Colonic mucosa (tissue), 4 donors: ENCODE measurements around the gene PAPPA2. TPM values are rescaled to one million over a fixed set of nuclear protein-coding genes. Genes with fewer than 3 reads are reported as not detected.

Source experiments
- DNase-seq: peaks from one replicate; pipeline ENCODE4 v3.0.0-alpha.2; 2020
- H3K27ac ChIP-seq: fragments of 200-600 bp; one replicate; pipeline ENCODE4 v1.8.0; 2021
- H3K27me3 ChIP-seq: fragments of 200-600 bp; one replicate; pipeline ENCODE4 v1.8.0; 2021
- H3K36me3 ChIP-seq: fragments of 200-600 bp; one replicate; pipeline ENCODE4 v1.8.0; 2021
- H3K4me1 ChIP-seq: fragments of 200-600 bp; one replicate; pipeline ENCODE4 v1.8.0; 2021; ENCODE audit warnings: mild to moderate bottlenecking
- H3K4me3 ChIP-seq: fragments of 200-600 bp; one replicate; pipeline ENCODE4 v1.8.0; 2021
- H3K9ac ChIP-seq, 2 donors: one replicate each; pipeline ENCODE4 v1.7.0; 2013; ENCODE audit warnings: control low read depth in 2 of 2, low read depth in 2 of 2, low read length in 2 of 2
- H3K9me3 ChIP-seq: fragments of 200-600 bp; one replicate; pipeline ENCODE4 v1.8.0; 2021
- intact Hi-C: fragments of 100-400 bp; cut with DNase I; formaldehyde crosslinking; loops from one replicate; pipeline ENCODE4 v1.14.1; 2022
- total RNA-seq, 2 donors: library from RNA; stranded (reverse); fragmentation: NEBNext Ultra II Directional in 1 of 2; extraction: Animal tissue kit (Norgen Biotek cat#: 25700) in 1 of 2; gene quantifications; one replicate each; pipeline ENCODE4 v1.2.1, GENCODE V29; 2021
- TF ChIP-seq, protein P1 (sequence below): fragments of 200-600 bp; IDR thresholded peaks from one replicate; pipeline ENCODE4 v1.8.0; 2022; ENCODE audit warnings: antibody characterized with exemption, mild to moderate bottlenecking
- donor health status: healthy.
- donor health status: DM: no; HTN: no; CAD: no.
- donor health status: DM: no; HTN: no; CAD: no.

The PAPPA2 gene
- total RNA-seq, 2 donors from 2014 or later, result 3.1 to 3.6 TPM

DNA sequence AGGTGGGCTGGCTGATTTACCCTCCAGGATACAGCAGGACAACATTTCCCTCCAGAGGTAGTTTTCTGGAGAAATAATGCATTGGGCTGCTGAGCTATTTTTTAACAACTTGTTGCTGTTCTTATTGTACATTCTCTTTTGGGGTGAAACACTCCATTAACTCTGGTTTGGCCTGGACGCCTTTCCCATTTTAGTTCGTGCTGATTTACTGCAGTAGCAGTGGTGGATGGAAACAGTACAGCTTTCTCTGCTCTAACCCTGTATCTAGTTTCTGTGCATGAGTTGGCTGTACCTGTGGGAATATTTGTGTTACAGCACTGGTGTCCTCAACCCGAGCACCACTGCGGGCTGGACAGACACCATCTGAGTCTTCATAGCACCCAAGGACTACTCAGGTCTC is 376.2 kb downstream of the PAPPA2 start:
- Histone ChIP-seq H3K4me3 (no peak overlapping the region), H3K27ac (no peak overlapping the region), H3K36me3 (no peaks in the 10 kb centered on the region), H3K4me1 (no peaks in the 10 kb centered on the region), H3K9ac (no peak overlapping the region), H3K27me3 (no peaks in the 10 kb centered on the region), H3K9me3 (no peaks in the 10 kb centered on the region)
- TF ChIP-seq, protein P1, sequence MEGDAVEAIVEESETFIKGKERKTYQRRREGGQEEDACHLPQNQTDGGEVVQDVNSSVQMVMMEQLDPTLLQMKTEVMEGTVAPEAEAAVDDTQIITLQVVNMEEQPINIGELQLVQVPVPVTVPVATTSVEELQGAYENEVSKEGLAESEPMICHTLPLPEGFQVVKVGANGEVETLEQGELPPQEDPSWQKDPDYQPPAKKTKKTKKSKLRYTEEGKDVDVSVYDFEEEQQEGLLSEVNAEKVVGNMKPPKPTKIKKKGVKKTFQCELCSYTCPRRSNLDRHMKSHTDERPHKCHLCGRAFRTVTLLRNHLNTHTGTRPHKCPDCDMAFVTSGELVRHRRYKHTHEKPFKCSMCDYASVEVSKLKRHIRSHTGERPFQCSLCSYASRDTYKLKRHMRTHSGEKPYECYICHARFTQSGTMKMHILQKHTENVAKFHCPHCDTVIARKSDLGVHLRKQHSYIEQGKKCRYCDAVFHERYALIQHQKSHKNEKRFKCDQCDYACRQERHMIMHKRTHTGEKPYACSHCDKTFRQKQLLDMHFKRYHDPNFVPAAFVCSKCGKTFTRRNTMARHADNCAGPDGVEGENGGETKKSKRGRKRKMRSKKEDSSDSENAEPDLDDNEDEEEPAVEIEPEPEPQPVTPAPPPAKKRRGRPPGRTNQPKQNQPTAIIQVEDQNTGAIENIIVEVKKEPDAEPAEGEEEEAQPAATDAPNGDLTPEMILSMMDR, result no peak
- no peak for DNase-seq
- intact Hi-C loops, result no loop called here

DNA sequence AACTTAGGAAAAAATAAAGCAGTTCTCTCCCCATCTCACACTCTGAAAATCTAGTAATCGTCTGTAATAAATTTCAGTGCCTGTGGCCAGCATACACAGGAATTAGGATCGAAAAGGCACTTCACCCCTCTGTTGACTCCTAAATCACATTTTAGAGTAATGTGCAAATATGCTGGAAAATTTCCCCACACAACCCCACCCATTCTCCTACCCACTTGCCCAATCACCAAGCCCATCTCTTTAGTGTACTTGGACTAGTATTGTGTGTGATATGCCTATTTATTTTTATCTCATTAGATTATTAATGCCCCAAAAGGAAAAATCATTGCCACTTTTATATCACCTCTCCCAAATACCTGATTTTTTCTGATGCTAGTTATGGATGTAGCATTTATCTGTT is 378.3 kb downstream of the PAPPA2 start:
- Histone ChIP-seq H3K27ac (no peak overlapping the region), H3K9me3 (no peaks in the 10 kb centered on the region), H3K27me3 (no peaks in the 10 kb centered on the region), H3K4me1 (no peaks in the 10 kb centered on the region), H3K9ac (no peak overlapping the region), H3K36me3 (no peaks in the 10 kb centered on the region), H3K4me3 (no peak overlapping the region)
- intact Hi-C loops, result no loop called here
- TF ChIP-seq, protein P1, result no peak
- DNase-seq, result no peak

DNA sequence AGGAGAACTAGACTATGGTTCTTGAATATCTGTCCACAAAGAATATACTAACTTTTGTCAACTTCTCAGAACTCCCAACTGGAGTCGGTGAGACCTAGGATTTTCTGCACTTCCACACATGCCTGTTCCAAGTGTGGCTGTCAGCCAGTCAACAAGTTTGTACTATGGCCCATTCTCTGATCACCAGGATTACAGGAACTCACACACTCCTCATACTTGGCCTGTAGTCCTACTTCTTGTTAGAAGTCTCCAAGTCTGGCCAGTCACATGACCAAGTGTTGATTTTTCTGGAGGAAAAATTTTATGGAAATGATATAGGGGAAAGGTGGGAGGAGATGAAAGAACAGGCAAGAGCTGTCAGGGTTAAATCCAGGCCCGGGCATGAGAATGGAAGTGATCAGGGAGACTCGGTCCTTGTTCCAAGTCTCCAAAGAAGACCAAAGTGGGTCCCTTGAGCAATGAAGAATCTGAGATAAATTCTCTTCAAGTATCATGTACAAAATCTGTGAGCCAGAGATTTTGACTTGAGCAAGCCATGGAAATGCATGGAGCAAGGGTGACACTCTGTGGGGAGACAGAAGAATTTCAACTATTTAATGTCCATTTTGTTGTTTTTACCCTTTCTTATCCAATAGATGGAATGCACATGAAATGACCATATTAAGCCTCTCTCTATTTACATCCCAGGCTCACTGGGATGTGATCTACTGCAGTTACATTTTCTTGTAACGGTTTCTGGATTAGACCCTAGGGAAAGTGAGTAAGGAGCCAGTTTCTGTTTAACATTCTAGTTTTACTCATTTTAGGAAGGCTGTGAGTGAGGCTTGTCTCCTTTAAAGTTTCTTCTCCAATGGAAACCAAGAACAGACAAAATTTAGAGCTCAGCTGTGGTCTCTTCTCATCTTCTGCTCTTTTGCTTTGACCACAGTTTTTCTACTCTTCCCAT is 380.6 kb downstream of the PAPPA2 start:
- no peak overlapping the region for H3K27ac ChIP-seq
- TF ChIP-seq, protein P1, result no peak
- H3K27me3 ChIP-seq, result no peaks in the 10 kb centered on the region
- no peak overlapping the region for H3K4me3 ChIP-seq
- no peak for DNase-seq
- intact Hi-C loops, result no loop called here
- no peaks in the 10 kb centered on the region for H3K36me3 ChIP-seq
- no peak overlapping the region for H3K9ac ChIP-seq
- no peaks in the 10 kb centered on the region for H3K4me1 ChIP-seq
- no peaks in the 10 kb centered on the region for H3K9me3 ChIP-seq

DNA sequence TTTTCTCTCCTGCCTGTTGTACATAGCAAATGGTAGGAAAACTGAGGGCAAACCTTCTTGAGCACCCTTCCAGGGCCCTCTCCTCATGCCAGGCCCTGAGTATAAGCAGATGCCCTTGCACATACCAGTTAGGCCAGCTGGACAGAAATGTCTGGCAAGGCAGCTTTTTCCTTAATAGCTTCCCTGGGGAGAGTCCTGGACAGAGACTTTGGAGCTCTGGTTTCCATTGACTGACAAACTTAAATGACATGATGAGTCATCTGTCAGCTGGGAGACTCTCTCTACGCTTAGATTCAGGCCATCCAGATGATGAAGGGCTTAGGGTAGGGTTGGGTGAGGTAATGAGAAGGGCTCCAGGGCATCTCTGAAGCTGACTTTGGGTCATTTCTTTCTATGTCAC is 384.1 kb downstream of the PAPPA2 start:
- no peak for DNase-seq
- Histone ChIP-seq H3K4me1 (no peaks in the 10 kb centered on the region), H3K27me3 (no peaks in the 10 kb centered on the region), H3K27ac (no peak overlapping the region), H3K9me3 (no peaks in the 10 kb centered on the region), H3K36me3 (no peaks in the 10 kb centered on the region), H3K9ac (no peak overlapping the region), H3K4me3 (no peak overlapping the region)
- intact Hi-C loops, result no loop called here
- TF ChIP-seq, protein P1, result no peak

DNA sequence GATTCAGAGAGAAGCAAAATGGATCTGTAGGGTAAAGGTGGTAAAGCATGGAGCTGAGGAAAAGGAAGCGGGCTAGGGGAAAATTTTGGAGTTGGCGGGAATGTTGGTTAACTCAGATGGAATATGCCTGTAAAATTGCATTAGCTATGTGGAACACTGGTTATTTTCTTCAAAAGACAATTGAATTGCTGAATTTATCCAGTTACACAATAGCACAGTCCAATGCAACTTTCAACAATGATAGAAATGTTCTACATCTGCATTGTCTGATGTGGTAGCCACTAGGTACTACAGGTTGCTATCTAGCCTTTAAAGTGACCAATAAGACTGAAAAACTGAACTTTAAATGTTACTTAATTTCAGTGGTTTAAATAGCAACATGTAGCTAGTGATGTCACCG is 386.3 kb downstream of the PAPPA2 start:
- Histone ChIP-seq H3K27ac (no peak overlapping the region), H3K36me3 (no peaks in the 10 kb centered on the region), H3K4me3 (no peak overlapping the region), H3K27me3 (no peaks in the 10 kb centered on the region), H3K9me3 (no peaks in the 10 kb centered on the region), H3K4me1 (no peaks in the 10 kb centered on the region), H3K9ac (no peak overlapping the region)
- TF ChIP-seq, protein P1, result no peak
- intact Hi-C loops, result no loop called here
- DNase-seq, result no peak
